H1 (cell line): ENCODE measurements around the gene BLOC1S4. TPM values are rescaled to one million over a fixed set of nuclear protein-coding genes. Genes with fewer than 3 reads are reported as not detected.

ENCODE experiments used
- CTCF ChIA-PET: fragments of 300-600 bp; sonication (Branson Sonifier 250); formaldehyde crosslinking; loops from one replicate; lab custom pipeline; 2021; ENCODE audit not compliant: partially characterized antibody; lab: Charles Lee
- POLR2A ChIA-PET: fragments of 300-600 bp; sonication (Branson Sonifier 250); formaldehyde crosslinking; loops from one replicate; lab custom pipeline; 2021; ENCODE audit warnings: inconsistent platforms; ENCODE audit not compliant: partially characterized antibody; lab: Charles Lee
- DNase-seq, 2 experiments: peaks; one replicate each; pipeline versions ENCODE4 v3.0.0 to v3.0.0-alpha.2; 2010 to 2022; ENCODE audit warnings: low spot score in 2 of 2, low read depth in 1 of 2, mixed read lengths in 1 of 2
- FAIRE-seq: peaks from 2 replicates; lab custom pipeline; 2011; peaks lifted over from hg19 to GRCh38; lab: Jason Lieb, UNC
- H2AFZ ChIP-seq: 2 replicates; pipeline ENCODE4 v1.8.1; 2012; ENCODE audit warnings: low read length, inconsistent platforms
- H2AK5ac ChIP-seq: 2 replicates; pipeline ENCODE4 v1.6.1; 2013; ENCODE audit warnings: low read depth, low read length
- H2BK120ac ChIP-seq: replicated peaks from 2 replicates; pipeline ENCODE3; 2013; ENCODE audit warnings: low read depth, low read length, inconsistent platforms
- H2BK12ac ChIP-seq: 2 replicates; pipeline ENCODE4 v1.6.1; 2013; ENCODE audit warnings: low read depth, low read length
- H2BK15ac ChIP-seq: 2 replicates; pipeline ENCODE4 v1.6.1; 2013; ENCODE audit warnings: low read length
- H2BK20ac ChIP-seq: 2 replicates; pipeline ENCODE4 v1.6.1; 2013; ENCODE audit warnings: low read length
- H2BK5ac ChIP-seq: 2 replicates; pipeline ENCODE4 v1.6.1; 2013; ENCODE audit warnings: low read depth, low read length
- H3K14ac ChIP-seq: 2 replicates; pipeline ENCODE4 v1.6.1; 2013; ENCODE audit warnings: inconsistent platforms; ENCODE audit not compliant: insufficient read length
- H3K18ac ChIP-seq: 2 replicates; pipeline ENCODE4 v1.6.1; 2013; ENCODE audit warnings: low read length; ENCODE audit errors: extremely low read depth
- H3K23ac ChIP-seq: 2 replicates; pipeline ENCODE4 v1.6.1; 2013; ENCODE audit warnings: inconsistent platforms; ENCODE audit not compliant: insufficient read length
- H3K23me2 ChIP-seq: 2 replicates; pipeline ENCODE4 v1.6.1; 2013; ENCODE audit warnings: low read depth, low read length
- H3K27ac ChIP-seq: 2 replicates; pipeline ENCODE4 v1.6.1; 2011; ENCODE audit warnings: low read depth, low read length, inconsistent platforms
- H3K27me3 ChIP-seq, 4 experiments: replicated peaks in 1 of 4; 1 replicate in 1 of 4; 2 replicates in 3 of 4; pipeline versions ENCODE4 v1.6.1 to v1.8.1; 2011 to 2013; ENCODE audit warnings: low read length in 3 of 4, mild to moderate bottlenecking in 3 of 4, inconsistent platforms in 2 of 4, mixed read lengths in 2 of 4, moderate library complexity in 1 of 4; ENCODE audit not compliant: control insufficient read depth in 3 of 4, insufficient read depth in 3 of 4; ENCODE audit errors: extremely low read depth in 1 of 4
- H3K36me3 ChIP-seq, 4 experiments: 2 replicates each; pipeline versions ENCODE4 v1.6.1 to v1.8.1; 2011 to 2013; ENCODE audit warnings: mild to moderate bottlenecking in 4 of 4, low read length in 3 of 4, moderate library complexity in 2 of 4, control low read depth in 1 of 4, inconsistent platforms in 1 of 4; ENCODE audit not compliant: insufficient read depth in 4 of 4, control insufficient read depth in 2 of 4
- H3K4ac ChIP-seq: replicated peaks from 2 replicates; pipeline ENCODE3; 2013; ENCODE audit warnings: low read length, low read depth, mixed read lengths, inconsistent platforms; ENCODE audit not compliant: insufficient read length
- H3K4me1 ChIP-seq, 4 experiments: replicated peaks in 1 of 4; 1 replicate in 1 of 4; 2 replicates in 3 of 4; pipeline versions ENCODE4 v1.6.1 to v1.8.1; 2011 to 2013; ENCODE audit warnings: low read length in 3 of 4, inconsistent platforms in 2 of 4, mixed read lengths in 1 of 4; ENCODE audit not compliant: insufficient read depth in 4 of 4, control insufficient read depth in 3 of 4
- H3K4me2 ChIP-seq, 2 experiments: 2 replicates each; pipeline versions ENCODE4 v1.6.1 to v1.8.1; 2011 to 2013; ENCODE audit warnings: low read depth in 2 of 2, low read length in 2 of 2, control low read depth in 1 of 2, inconsistent platforms in 1 of 2, mild to moderate bottlenecking in 1 of 2; ENCODE audit not compliant: insufficient read depth in 1 of 2
- H3K4me3 ChIP-seq, 4 experiments: fragments of 200-600, 300-600 bp in 1 of 4; sonication (generic), shearing (Covaris generic), sonication (Bioruptor Twin) in 1 of 4; 2 replicates each; pipeline versions ENCODE4 v1.5.1 to v1.8.1; 2011 to 2016; ENCODE audit warnings: low read length in 4 of 4, low read depth in 3 of 4, control low read depth in 2 of 4, inconsistent platforms in 2 of 4, mild to moderate bottlenecking in 2 of 4, mixed read lengths in 1 of 4, moderate library complexity in 1 of 4; ENCODE audit not compliant: insufficient read depth in 2 of 4; ENCODE audit errors: extremely low read depth in 1 of 4
- H3K56ac ChIP-seq: replicated peaks from 2 replicates; pipeline ENCODE3; 2013; ENCODE audit warnings: low read depth, mild to moderate bottlenecking, mixed read lengths, low read length, inconsistent platforms; ENCODE audit not compliant: insufficient read length
- H3K79me1 ChIP-seq: 2 replicates; pipeline ENCODE4 v1.6.1; 2013; ENCODE audit warnings: low read depth, low read length, control low read depth
- H3K79me2 ChIP-seq, 2 experiments: 2 replicates each; pipeline versions ENCODE4 v1.6.1 to v1.8.1; 2012 to 2013; ENCODE audit warnings: low read length in 2 of 2, mild to moderate bottlenecking in 2 of 2, inconsistent platforms in 1 of 2; ENCODE audit not compliant: insufficient read depth in 2 of 2, control insufficient read depth in 1 of 2
- H3K9ac ChIP-seq, 4 experiments: replicated peaks in 1 of 4; 1 replicate in 1 of 4; 2 replicates in 3 of 4; pipeline versions ENCODE4 v1.6.1 to v1.8.1; 2011 to 2013; ENCODE audit warnings: low read depth in 3 of 4, low read length in 3 of 4, control low read depth in 2 of 4, mild to moderate bottlenecking in 2 of 4, moderate library complexity in 2 of 4, inconsistent platforms in 1 of 4; ENCODE audit errors: extremely low read depth in 1 of 4
- H3K9me3 ChIP-seq, 2 experiments: 2 replicates each; pipeline versions ENCODE4 v1.6.1 to v1.8.1; 2012 to 2013; ENCODE audit warnings: mild to moderate bottlenecking in 2 of 2, moderate library complexity in 2 of 2, control low read depth in 1 of 2, inconsistent platforms in 1 of 2, low read depth in 1 of 2, low read length in 1 of 2, mixed read lengths in 1 of 2; ENCODE audit not compliant: insufficient read depth in 2 of 2
- H4K20me1 ChIP-seq, 2 experiments: replicated peaks in 1 of 2; 2 replicates each; pipeline versions ENCODE3 to v1.8.1; 2011 to 2013; ENCODE audit warnings: inconsistent platforms in 2 of 2, low read length in 2 of 2, mild to moderate bottlenecking in 1 of 2; ENCODE audit not compliant: insufficient read depth in 2 of 2, control insufficient read depth in 1 of 2
- H4K5ac ChIP-seq: 2 replicates; pipeline ENCODE4 v1.6.1; 2013; ENCODE audit warnings: low read length, low read depth, mixed read lengths, inconsistent platforms; ENCODE audit not compliant: insufficient read length
- H4K8ac ChIP-seq: 2 replicates; pipeline ENCODE4 v1.8.0; 2013; ENCODE audit warnings: mild to moderate bottlenecking, moderate library complexity, low read length, inconsistent platforms; ENCODE audit not compliant: insufficient read depth; ENCODE audit errors: extremely low read depth
- H4K91ac ChIP-seq: replicated peaks from 2 replicates; pipeline ENCODE3; 2013; ENCODE audit warnings: low read length, mixed read lengths, inconsistent platforms; ENCODE audit not compliant: insufficient read length
- CBX5 ChIP-seq: fragments of 300-800, 300-1000 bp; sonication (generic); IDR thresholded peaks from 2 replicates; pipeline ENCODE4 v1.7.1; 2016; ENCODE audit warnings: antibody characterized with exemption, low read length, low read depth
- EP300 ChIP-seq, 2 experiments: IDR thresholded peaks; 1 replicate in 1 of 2; 2 replicates in 1 of 2; pipeline ENCODE4 v1.6.1; 2011 to 2012; ENCODE audit warnings: low read depth in 2 of 2, low read length in 2 of 2, mild to moderate bottlenecking in 2 of 2, borderline replicate concordance in 1 of 2, inconsistent platforms in 1 of 2, moderate library complexity in 1 of 2
- GABPA ChIP-seq: IDR thresholded peaks from 2 replicates; pipeline ENCODE4 v1.6.1; 2011; ENCODE audit warnings: mild to moderate bottlenecking, low read length, moderate library complexity, borderline replicate concordance; ENCODE audit not compliant: insufficient read depth
- KDM5A ChIP-seq: fragments of 200-600 bp; IDR thresholded peaks from 2 replicates; pipeline ENCODE4 v1.7.1; 2012; ENCODE audit warnings: mild to moderate bottlenecking, low read length, inconsistent platforms, mixed read lengths
- POLR2AphosphoS5 ChIP-seq: IDR thresholded peaks from 2 replicates; pipeline ENCODE4 v1.6.1; 2011; ENCODE audit warnings: low read depth, low read length
- SRF ChIP-seq: IDR thresholded peaks from 2 replicates; pipeline ENCODE4 v1.6.1; 2011; ENCODE audit warnings: mild to moderate bottlenecking, low read depth, low read length, moderate library complexity
- YY1 ChIP-seq: IDR thresholded peaks from 2 replicates; pipeline ENCODE4 v1.6.1; 2011; ENCODE audit warnings: low read depth, mild to moderate bottlenecking, low read length
- WGBS, 2 experiments: shearing (Covaris generic) in 1 of 2; methylation state at CpG; one replicate each; pipeline versions ENCODE4 v1.1.6 to v1.1.7; 2013 to 2015; ENCODE audit warnings: low lambda C conversion rate in 2 of 2, mixed read lengths in 2 of 2, inconsistent platforms in 1 of 2, low coverage in 1 of 2, missing lambda C conversion rate in 1 of 2; ENCODE audit not compliant: insufficient replicate concordance in 2 of 2, insufficient coverage in 1 of 2, insufficient read length in 1 of 2; ENCODE audit errors: extremely low coverage in 1 of 2, missing lambda C conversion rate in 1 of 2; 5-methylcytosine and 5-hydroxymethylcytosine counted together
- polyA plus RNA-seq, 7 experiments: library from polyadenylated mRNA; depleted of rRNA in 3 of 7; stranded (reverse) in 5 of 7; unstranded in 2 of 7; fragments of >200 nt in 5 of 7; fragments of 200-250 nt in 2 of 7; gene quantifications; 1 replicate in 5 of 7; 2 replicates in 1 of 7; 4 replicates in 1 of 7; pipeline versions ENCODE4 v1.2.1 to v1.2.3, GENCODE V29; 2011 to 2013; ENCODE audit warnings: missing spikeins in 2 of 7, mixed read lengths in 2 of 7
- total RNA-seq: library from RNA; stranded (reverse); fragmentation: NEBNext Ultra II Directional; extraction: Animal tissue kit (Norgen Biotek cat#: 25700); gene quantifications from 2 replicates; pipeline ENCODE4 v1.2.1, GENCODE V29; 2021

Gene BLOC1S4
- total and polyA plus RNA-seq, 2 of the 8 experiments (the other 6 are each of a cell fraction or from before 2014, with no cell fraction given): 19.1 to 27.8 TPM

- DNase-seq (no peak), FAIRE-seq (no peak)
- peaks cover 6% of the 10 kb centered on the region for H3K23me2 ChIP-seq
- H3K4me3 ChIP-seq: no peak overlapping the region
- peaks cover 0 to 4% (median 0%) of the 10 kb centered on the region in 4 experiments; a peak in 2 of 7 replicates for H3K4me1 ChIP-seq
- no peak overlapping the region for H2BK12ac ChIP-seq
- H3K4me2 ChIP-seq: no peak overlapping the region
- no peak overlapping the region for H4K8ac ChIP-seq
- no peak overlapping the region for H2AK5ac ChIP-seq
- TF ChIP-seq EP300 (IDR thresholded peaks at IDR 0.05; ENCODE audit: borderline replicate concordance in 1 of 2, low read depth in 2 of 2, low read length in 2 of 2) (no peak), KDM5A (no peak), POLR2AphosphoS5 (no peak), SRF (no peak), YY1 (no peak), GABPA (no peak), CBX5 (no peak)
- no peaks in the 10 kb centered on the region for H3K36me3 ChIP-seq
- H3K27me3 ChIP-seq: no peaks in the 10 kb centered on the region; a peak in 2 of 7 replicates
- no peak overlapping the region for H3K4ac ChIP-seq
- ChIA-PET POLR2A (interaction anchor here (1.0 kb wide), 2 partner anchors 154 to 189 kb away, joined by 3 to 6 read pairs; no protein-coding TSS in a partner anchor), CTCF (interaction anchor here (0.9 to 11.1 kb wide), 15 partner anchors 10 to 625 kb away, joined by 3 to 182 read pairs (median 4); no protein-coding TSS in a partner anchor)
- H3K79me2 ChIP-seq: peaks cover 0 to 20% of the 10 kb centered on the region in 2 experiments; a peak in 2 of 4 replicates
- no peak overlapping the region for H3K9ac ChIP-seq
- H2BK5ac ChIP-seq: no peak overlapping the region
- H2BK20ac ChIP-seq: no peak overlapping the region
- H3K9me3 ChIP-seq: no peaks in the 10 kb centered on the region
- H4K20me1 ChIP-seq: peaks cover 3% of the 10 kb centered on the region in 2 experiments
- no peak overlapping the region for H4K5ac ChIP-seq
- no peak overlapping the region for H3K27ac ChIP-seq
- H2AFZ ChIP-seq: no peak overlapping the region
- H3K23ac ChIP-seq: no peak overlapping the region
- no peak overlapping the region for H2BK120ac ChIP-seq
- H3K18ac ChIP-seq: no peak overlapping the region
- H4K91ac ChIP-seq: no peak overlapping the region
- WGBS, 2 experiments: 90% methylated on average over 8 of the region's 8 CpGs; no CpG with 5 or more reads in 1 of the 2 experiments
- H2BK15ac ChIP-seq: no peak overlapping the region
- H3K79me1 ChIP-seq: peaks cover 5% of the 10 kb centered on the region
- no peak overlapping the region for H3K14ac ChIP-seq
- no peak overlapping the region for H3K56ac ChIP-seq
Measured at GRCh38 chr4:6719611-6720179, 3.7 kb downstream of the BLOC1S4 start.
